Activated naive CD8-positive, alpha-beta T cell treated with anti-CD3 and anti-CD28 coated beads, Interleukin-2, amount 50 U/mL, for 16 hours (primary cell): Measurements from ENCODE around the gene CC2D2A.

Source experiments
- DNase-seq: peaks from one replicate; pipeline ENCODE4 v3.0.0-alpha.2; 2020; ENCODE audit warnings: low read depth, low spot score

CC2D2A gene

GRCh38 chr4:15648600-15648999, 178.9 kb downstream of the CC2D2A start:
- no peak for DNase-seq

DNA sequence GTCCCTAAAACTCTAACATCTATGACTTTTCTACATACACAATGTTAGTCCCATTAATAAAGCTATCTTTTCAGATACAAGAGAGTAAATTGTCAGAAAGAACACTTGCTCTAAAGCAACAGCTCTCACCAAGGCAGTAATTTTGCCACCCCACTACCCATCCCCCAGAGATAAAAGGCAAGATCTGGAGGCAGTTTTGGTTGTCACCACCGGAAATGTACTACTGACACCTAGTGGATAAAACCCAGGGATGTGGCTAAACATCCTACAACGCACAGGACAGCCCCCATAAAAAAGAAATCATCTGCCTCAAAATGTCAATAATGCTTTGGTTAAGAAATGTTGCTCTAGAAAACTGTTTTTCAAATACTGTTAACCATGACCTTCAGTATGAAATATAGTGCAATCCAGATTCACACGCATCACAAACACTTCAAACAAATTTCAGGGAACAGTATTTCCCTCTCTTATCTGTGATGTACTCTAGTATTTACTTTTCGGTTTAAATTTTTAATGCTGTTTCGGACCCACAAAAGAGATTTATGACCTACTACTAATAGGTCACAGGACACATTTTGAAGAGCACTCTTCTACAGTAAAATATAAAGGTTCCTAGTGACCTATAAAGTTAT, 180.3 kb downstream of the CC2D2A start:
- no peak for DNase-seq
